ENCODE measurements around the gene DHCR24. TPM values are rescaled to one million over a fixed set of nuclear protein-coding genes. Genes with fewer than 3 reads are reported as not detected.

The DHCR24 gene
- total RNA-seq, 6 experiments from 2014 or later = 39.3 to 88.4 (median 74.8) TPM

DNA sequence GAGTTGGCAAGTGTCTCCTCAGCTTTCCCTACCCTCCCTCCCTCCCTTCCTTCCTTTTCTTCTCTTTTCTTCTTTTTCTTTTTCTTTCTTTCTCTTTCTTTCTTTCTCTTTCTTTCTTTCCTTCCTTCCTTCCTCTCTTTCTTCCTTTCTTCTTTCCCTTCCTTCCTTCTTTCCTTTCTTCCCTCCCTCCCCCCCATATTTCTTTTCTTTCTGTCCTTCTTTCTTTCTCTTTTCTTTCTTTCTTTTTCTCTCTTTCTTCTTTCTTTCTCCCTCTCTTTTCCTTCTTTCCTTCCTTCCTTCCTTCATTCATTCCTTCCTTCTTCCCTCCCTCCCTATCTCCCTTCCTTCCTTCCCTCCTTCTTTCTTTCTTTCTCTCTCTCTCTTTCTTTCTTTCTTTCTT is 67.3 kb downstream of the DHCR24 start:
- H3K9me3 Mint-ChIP-seq = peaks cover 12% of the 10 kb centered on the region
- H3K4me1 Mint-ChIP-seq (ENCODE audit: low read depth) = no peaks in the 10 kb centered on the region
- DNase-seq = no peak
- H3K36me3 Mint-ChIP-seq (ENCODE audit: low read depth) = peaks cover 5% of the 10 kb centered on the region; the same call in 1 of the 2 replicates
- H3K27me3 Mint-ChIP-seq (ENCODE audit: insufficient read depth) = peaks cover 46% of the 10 kb centered on the region
- no peak overlapping the region for H3K4me3 Mint-ChIP-seq
- no peak overlapping the region for H3K27ac Mint-ChIP-seq
- TF ChIP-seq, protein P1, sequence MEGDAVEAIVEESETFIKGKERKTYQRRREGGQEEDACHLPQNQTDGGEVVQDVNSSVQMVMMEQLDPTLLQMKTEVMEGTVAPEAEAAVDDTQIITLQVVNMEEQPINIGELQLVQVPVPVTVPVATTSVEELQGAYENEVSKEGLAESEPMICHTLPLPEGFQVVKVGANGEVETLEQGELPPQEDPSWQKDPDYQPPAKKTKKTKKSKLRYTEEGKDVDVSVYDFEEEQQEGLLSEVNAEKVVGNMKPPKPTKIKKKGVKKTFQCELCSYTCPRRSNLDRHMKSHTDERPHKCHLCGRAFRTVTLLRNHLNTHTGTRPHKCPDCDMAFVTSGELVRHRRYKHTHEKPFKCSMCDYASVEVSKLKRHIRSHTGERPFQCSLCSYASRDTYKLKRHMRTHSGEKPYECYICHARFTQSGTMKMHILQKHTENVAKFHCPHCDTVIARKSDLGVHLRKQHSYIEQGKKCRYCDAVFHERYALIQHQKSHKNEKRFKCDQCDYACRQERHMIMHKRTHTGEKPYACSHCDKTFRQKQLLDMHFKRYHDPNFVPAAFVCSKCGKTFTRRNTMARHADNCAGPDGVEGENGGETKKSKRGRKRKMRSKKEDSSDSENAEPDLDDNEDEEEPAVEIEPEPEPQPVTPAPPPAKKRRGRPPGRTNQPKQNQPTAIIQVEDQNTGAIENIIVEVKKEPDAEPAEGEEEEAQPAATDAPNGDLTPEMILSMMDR (IDR thresholded peaks at IDR 0.05) = no peak

DNA sequence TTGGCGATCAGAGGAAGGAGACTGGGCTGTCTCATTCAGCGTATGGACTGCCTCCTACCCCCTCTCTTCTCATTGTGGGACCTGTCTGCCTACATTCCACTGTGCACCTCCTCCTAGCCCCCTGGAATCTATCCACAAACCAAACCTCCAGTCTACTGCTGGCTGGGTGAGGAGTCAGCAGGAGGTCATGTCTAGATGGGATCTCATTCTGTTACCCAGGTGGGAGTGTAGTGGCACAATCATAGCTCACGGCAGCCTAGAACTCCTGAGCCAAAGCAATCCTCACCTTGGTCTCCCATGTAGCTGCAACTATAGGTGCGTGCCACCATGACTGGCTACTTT is 67.8 kb downstream of the DHCR24 start:
- no peaks in the 10 kb centered on the region; the same call in 1 of the 2 replicates for H3K36me3 Mint-ChIP-seq (ENCODE audit: low read depth)
- H3K27ac Mint-ChIP-seq = no peak overlapping the region
- H3K9me3 Mint-ChIP-seq = peaks cover 6% of the 10 kb centered on the region
- TF ChIP-seq, protein P1 (IDR thresholded peaks at IDR 0.05) = no peak
- no peak overlapping the region for H3K4me3 Mint-ChIP-seq
- no peaks in the 10 kb centered on the region for H3K4me1 Mint-ChIP-seq (ENCODE audit: low read depth)
- no peak for DNase-seq
- peaks cover 43% of the 10 kb centered on the region for H3K27me3 Mint-ChIP-seq (ENCODE audit: insufficient read depth)

GRCh38 chr1:54818461-54819194 is 68.4 kb downstream of the DHCR24 start:
- Mint-ChIP-seq H3K4me1 (ENCODE audit: low read depth) (no peaks in the 10 kb centered on the region), H3K27me3 (ENCODE audit: insufficient read depth) (peaks cover 41% of the 10 kb centered on the region), H3K9me3 (peaks cover under 1% of the 10 kb centered on the region), H3K4me3 (no peak overlapping the region), H3K36me3 (ENCODE audit: low read depth) (no peaks in the 10 kb centered on the region; the same call in 1 of the 2 replicates), H3K27ac (no peak overlapping the region)
- DNase-seq = no peak
- TF ChIP-seq, protein P1 (IDR thresholded peaks at IDR 0.05) = no peak

DNA sequence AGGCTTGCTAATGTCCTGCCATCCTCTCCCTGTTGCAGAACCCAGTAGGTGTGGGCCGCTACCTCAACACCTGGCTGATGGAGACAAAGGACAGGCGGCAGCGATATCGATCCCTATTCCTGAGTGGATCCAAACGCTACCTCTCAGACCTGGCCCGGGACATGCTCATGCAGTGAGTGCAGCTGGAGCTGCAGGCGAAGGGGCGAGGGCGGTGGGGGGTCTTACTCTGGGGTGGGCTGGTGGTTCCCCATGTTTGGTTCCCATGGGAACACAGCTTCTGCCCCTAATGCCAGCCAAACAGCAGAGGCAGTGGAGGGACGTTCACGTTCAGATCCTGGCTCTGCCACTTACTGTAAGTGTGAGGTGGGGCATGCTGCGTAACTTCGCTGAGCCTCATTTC is 70.0 kb downstream of the DHCR24 start:
- no peak for DNase-seq
- Mint-ChIP-seq H3K27ac (no peak overlapping the region), H3K4me1 (ENCODE audit: low read depth) (no peaks in the 10 kb centered on the region), H3K4me3 (no peak overlapping the region), H3K36me3 (ENCODE audit: low read depth) (no peaks in the 10 kb centered on the region), H3K27me3 (ENCODE audit: insufficient read depth) (peaks cover 35% of the 10 kb centered on the region), H3K9me3 (no peaks in the 10 kb centered on the region)
- TF ChIP-seq, protein P1 (IDR thresholded peaks at IDR 0.05) = no peak

- Mint-ChIP-seq H3K27ac (no peak overlapping the region), H3K9me3 (no peaks in the 10 kb centered on the region), H3K4me3 (no peak overlapping the region), H3K27me3 (ENCODE audit: insufficient read depth) (peaks cover 36% of the 10 kb centered on the region), H3K36me3 (ENCODE audit: low read depth) (no peaks in the 10 kb centered on the region), H3K4me1 (ENCODE audit: low read depth) (no peaks in the 10 kb centered on the region)
- TF ChIP-seq, protein P1 (IDR thresholded peaks at IDR 0.05) = no peak
- no peak for DNase-seq
Measured at GRCh38 chr1:54816130-54816529, 70.9 kb downstream of the DHCR24 start.
